SKM-1 (cell line): ENCODE measurements around the gene FNDC10.
"Not testable (repeated sequence)": the region's sequence is repeated elsewhere in the genome, so short reads cannot be mapped to it uniquely, and the experiment has no call there.

Experiments
- DNase-seq: peaks from one replicate; lab custom pipeline; 2025; ENCODE audit not compliant: unreplicated experiment; lab: John Stamatoyannopoulos, UW

The FNDC10 gene

DNA sequence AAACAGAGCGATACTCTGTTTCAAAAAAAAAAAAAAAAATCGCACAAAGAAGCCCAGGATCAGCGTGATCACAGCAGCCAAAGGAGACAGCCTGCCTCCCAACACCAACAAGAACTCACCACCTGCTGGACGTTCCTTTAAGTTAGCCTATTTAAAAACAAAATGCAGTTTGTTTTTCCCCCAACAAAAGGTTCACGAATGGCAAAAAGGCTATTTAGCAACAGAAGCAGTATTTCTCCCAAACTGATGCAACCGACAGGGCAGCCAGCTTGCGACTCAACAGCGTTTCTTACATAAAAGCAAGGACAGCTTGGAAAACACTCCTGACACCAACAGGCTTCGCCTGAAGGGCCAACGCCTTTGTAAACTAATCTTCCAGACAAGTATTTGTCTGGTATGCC, 32.0 kb downstream of the FNDC10 start:
- no peak for DNase-seq

- no peak for DNase-seq
Observed at GRCh38 chr1:1567152-1567875, 32.6 kb downstream of the FNDC10 start.

DNA sequence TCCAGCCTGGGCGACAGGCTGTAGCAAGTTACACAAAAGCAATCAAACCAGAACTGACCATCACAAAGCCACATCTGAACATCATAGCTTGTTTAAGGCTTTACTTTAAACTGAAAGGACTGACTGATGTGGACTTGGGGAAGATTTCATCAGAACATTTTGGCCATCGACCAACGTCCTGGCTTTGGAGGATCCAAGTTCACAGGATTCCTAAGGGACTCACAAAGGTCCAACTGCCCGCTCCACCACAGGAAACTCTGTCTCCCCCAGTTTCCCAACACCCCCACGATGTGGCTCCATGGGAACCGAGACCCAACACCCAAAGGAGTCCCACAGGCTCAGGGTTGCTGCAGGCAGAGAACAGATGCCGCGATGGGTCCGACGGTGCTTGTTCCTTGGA, 34.6 kb downstream of the FNDC10 start:
- DNase-seq = no peak

DNA sequence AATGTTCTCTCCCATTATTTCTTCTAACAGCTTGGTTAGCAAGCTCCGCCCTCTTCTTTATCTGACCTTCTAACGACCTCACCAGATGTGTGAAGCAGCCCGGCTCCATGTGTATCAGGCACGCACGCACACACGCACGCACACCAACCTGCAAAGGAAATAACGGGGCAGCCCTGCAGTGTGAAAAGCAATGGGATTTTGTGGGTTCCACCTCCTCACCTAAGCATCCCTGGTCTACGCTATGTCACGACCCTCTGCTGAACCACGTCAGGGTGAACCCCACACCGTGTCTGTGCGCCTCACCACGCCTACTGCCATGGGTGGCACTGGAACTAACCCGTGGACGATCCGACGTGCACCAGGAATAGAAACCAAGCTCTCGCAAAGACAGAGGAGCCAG, 35.7 kb downstream of the FNDC10 start:
- no peak for DNase-seq

DNA sequence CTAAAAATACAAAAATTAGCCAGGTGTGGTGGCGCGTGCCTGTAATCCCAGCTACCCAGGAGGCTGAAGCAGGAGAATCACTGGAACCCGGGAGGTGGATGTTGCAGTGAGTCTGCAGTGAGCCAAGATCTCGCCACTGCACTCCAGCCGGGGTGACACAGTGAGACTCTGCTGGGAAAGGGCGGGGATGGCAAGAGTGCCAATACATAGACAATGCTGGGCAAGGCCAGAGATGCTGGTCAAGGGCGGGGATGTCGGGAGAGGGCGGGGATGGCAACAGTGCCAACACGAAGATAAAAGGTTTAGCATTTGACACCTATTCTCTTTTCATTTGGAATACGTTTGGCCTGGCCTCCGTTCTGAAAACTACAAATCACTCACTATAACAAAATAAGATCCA, 36.2 kb downstream of the FNDC10 start:
- no peak for DNase-seq

- no peak for DNase-seq
Observed at GRCh38 chr1:1562556-1563195, 37.3 kb downstream of the FNDC10 start.

- no peak for DNase-seq
Observed at GRCh38 chr1:1561801-1562470, 38.0 kb downstream of the FNDC10 start.

GRCh38 chr1:1560178-1560577, 39.8 kb downstream of the FNDC10 start:
- no peak for DNase-seq

DNA sequence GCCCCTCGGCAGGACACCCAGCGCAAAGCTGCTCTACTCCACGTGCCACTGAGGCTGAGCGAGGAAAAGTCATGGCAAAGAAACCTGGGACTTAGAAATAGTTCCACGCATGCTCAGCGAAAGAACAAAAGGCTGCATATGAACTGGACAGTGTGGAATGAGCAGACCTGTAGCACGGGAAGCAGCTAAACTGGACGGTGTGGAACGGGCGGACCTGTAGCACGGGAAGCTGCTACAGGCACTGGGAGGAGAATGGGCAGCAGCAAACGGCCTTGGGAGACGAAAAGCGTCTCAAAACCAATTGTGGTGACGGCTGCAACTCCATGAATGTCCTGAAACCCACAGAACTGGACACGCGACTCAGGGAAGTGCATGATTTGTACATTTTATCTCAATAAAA, 40.9 kb downstream of the FNDC10 start:
- DNase-seq = no peak

DNA sequence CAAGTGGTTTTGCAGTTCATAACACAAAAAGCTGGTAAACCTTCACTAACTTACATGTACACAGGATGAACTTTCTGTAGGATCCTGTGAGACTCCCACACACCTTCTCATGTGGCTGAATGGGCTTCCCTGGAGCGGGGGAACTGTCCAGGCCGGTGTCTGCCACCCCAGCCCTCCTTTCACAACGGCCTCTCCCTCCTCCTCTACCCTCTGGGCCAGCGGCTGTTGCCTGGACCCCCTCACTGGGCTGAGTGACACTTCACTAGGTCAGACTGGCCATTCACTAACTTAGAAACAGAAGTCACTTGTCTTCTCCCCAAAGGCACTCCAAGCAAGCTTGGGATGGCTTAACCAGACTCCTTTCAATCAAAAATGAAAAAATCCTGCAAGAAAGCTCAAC, 41.3 kb downstream of the FNDC10 start:
- no peak for DNase-seq

DNA sequence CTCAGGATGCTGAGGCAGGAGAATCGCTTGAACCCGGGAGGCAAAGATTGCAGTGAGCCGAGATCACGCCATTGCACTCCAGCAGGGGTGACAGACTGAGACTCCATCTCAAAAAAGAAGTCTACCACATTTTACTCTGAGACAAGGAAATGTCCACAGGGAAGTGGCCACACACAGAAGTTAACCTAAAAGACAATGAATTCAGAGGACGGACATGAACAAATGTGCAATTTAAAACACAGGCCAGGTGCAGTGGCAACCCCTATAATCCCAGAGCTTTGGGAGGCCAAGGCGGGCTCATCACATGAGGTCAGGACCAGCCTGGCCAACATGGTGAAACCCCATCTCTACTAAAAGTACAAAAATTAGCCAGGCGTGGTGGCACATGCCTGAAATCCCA, 42.2 kb downstream of the FNDC10 start:
- DNase-seq = not testable (repeated sequence)

GRCh38 chr1:1556961-1557360, 43.0 kb downstream of the FNDC10 start:
- DNase-seq = not testable (repeated sequence)

DNA sequence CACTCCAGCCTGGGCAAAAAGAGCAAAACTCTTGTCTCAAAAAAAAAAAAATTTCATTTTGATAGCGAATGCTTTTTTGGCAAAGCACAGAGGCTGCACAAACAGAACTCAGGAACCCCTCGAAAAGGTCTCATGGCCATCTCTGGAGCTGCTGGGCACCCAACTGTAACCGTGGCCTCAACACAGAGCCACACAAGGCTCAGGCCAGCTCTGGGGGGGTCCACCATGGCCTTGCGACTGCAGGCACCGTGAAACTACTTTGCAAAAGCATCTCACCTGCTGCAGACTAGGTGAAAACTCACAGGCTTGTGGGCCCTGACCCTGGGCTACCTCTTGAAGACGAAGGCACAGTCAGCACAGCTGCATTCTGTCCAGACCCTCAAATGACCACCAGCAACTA, 43.4 kb downstream of the FNDC10 start:
- no peak for DNase-seq

- no peak for DNase-seq
Observed at GRCh38 chr1:1554926-1555915, 44.7 kb downstream of the FNDC10 start.

DNA sequence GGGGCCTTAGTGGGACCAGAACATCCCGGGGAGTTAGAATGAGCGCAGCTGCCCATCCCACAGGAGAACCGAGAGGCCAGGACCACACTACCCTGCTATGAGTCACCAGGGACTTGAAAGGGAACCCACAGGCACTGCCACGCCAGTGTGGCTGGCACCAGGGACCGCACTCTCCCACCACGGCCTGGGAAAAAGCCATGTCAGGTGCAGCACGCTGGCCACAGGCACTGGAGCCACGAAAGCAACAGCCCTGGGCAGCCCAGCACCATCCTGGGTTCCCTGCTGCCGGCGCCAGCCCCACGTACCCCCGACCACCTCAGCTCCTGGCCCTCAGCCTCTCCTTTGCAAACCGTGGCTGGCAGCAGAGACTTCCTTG, 45.4 kb downstream of the FNDC10 start:
- DNase-seq = no peak

- DNase-seq = no peak
Observed at GRCh38 chr1:1553821-1554494, 46.0 kb downstream of the FNDC10 start.

DNA sequence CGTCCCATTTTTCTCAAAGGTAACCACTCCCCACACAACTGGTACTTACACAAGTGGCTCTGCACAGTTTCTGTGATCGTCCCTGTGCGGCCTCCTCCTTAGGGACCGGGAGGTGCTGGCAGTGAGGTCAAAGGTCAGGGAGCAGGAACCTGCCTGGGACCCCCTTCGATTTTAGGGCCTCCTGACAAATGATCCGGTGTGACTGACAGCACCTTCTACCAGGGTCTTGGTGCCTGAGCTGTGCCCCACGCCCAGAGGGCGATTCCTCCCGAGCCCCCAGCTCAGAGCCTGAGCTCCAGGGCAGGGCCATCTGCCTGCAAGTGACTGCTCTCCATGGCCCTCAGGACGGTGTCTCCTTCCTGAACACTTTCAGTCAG, 47.7 kb downstream of the FNDC10 start:
- no peak for DNase-seq

DNA sequence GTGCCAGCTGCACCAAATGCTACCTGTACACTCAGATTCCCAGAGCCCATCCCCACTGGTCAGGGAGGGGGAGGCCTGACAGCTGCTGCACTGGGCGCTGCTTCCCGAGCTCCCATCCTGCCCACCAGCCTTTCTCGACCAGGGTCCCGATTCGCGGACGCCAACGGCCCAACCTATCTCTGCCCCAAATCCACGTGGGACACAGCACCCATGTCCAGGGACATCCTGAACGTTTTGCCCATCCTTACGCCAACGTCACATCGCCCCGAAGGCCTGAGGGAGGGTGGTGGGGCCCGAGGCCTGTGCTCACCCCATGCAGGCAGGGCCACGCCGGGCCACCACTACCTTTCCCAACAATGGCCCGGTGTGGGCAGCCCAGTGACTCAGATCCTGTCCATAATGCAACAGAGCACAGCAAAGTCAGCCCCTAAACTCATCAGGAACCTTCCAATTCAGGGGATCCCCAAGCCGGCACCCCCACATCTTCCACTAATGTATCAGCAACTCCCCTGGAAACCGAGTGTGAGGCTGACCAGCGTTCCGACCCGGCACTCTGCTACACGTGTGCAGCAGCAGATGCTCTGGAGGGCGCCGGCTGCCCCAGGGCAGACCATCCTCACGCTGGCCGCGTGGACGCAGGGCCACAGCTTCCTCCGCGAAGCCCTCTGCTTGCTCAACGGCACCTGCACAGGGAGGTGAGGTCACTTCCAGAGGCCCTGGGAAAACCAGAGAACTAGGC, 48.2 kb downstream of the FNDC10 start:
- no peak for DNase-seq

GRCh38 chr1:1550591-1551432, 49.1 kb downstream of the FNDC10 start:
- DNase-seq = no peak
